Vagina (tissue), 2 donors: Measurements from ENCODE around the gene IQSEC1. TPM values are rescaled to one million over a fixed set of nuclear protein-coding genes. Genes with fewer than 3 reads are reported as not detected.

Experiments used
- DNase-seq, 2 donors: peaks; one replicate each; pipeline ENCODE4 v3.0.0-alpha.2; 2017; ENCODE audit errors: extremely low spot score in 2 of 2
- H3K27ac ChIP-seq: fragments of 200-600 bp; sonication (generic); one replicate; pipeline ENCODE4 v1.5.1; 2019
- H3K27me3 ChIP-seq: fragments of 200-600 bp; sonication (generic); one replicate; pipeline ENCODE4 v1.5.1; 2019
- H3K36me3 ChIP-seq, 2 donors: fragments of 200-600 bp; sonication (generic); one replicate each; pipeline ENCODE4 v1.5.1; 2017 to 2019
- H3K4me1 ChIP-seq: fragments of 200-600 bp; sonication (generic); one replicate; pipeline ENCODE4 v1.5.1; 2019
- H3K4me3 ChIP-seq, 2 donors: fragments of 200-600 bp; sonication (generic); 1 replicate in 1 of 2; 2 replicates in 1 of 2; pipeline ENCODE4 v1.5.1; 2016 to 2019
- H3K9me3 ChIP-seq: fragments of 200-600 bp; sonication (generic); one replicate; pipeline ENCODE4 v1.5.1; 2019
- CTCF ChIP-seq, 3 experiments: fragments of 450-650 bp in 2 of 3; fragments of 200-600 bp in 1 of 3; sonication (generic) in 1 of 3; IDR thresholded peaks; one replicate each; pipeline ENCODE4 v1.5.1; 2017 to 2019; ENCODE audit warnings: antibody characterized with exemption in 3 of 3, mild to moderate bottlenecking in 2 of 3, moderate library complexity in 2 of 3
- POLR2A ChIP-seq, 2 donors: fragments of 450-650 bp; IDR thresholded peaks; one replicate each; pipeline ENCODE4 v1.6.1; 2017; ENCODE audit warnings: antibody characterized with exemption in 2 of 2, mild to moderate bottlenecking in 2 of 2, moderate library complexity in 2 of 2
- POLR2AphosphoS5 ChIP-seq, 2 donors: sonication (generic); formaldehyde crosslinking; IDR thresholded peaks; one replicate each; pipeline ENCODE4 v1.9.0; 2017; ENCODE audit warnings: antibody characterized with exemption in 2 of 2, mild to moderate bottlenecking in 2 of 2, low read depth in 1 of 2; ENCODE audit not compliant: insufficient read depth in 1 of 2
- intact Hi-C: fragments of 100-400 bp; cut with DNase I; formaldehyde crosslinking; loops from one replicate; pipeline ENCODE4 v1.15.1; 2023
- total RNA-seq: library from RNA; depleted of rRNA; stranded (reverse); fragments of >200 nt; gene quantifications from one replicate; pipeline ENCODE4 v1.2.3, GENCODE V29; 2016

IQSEC1 gene
- total RNA-seq, 1 donor from 2014 or later: 34.9 TPM

- TF ChIP-seq POLR2AphosphoS5 (IDR thresholded peaks at IDR 0.05; ENCODE audit: insufficient read depth in 1 of 2, low read depth in 1 of 2) (no peak), POLR2A (IDR thresholded peaks at IDR 0.05) (no peak), CTCF (IDR thresholded peaks at IDR 0.05) (no peak)
- H3K27me3 ChIP-seq: no peaks in the 10 kb centered on the region
- intact Hi-C loops: no loop called here
Measured at GRCh38 chr3:13042127-13042701, 31.0 kb downstream of the IQSEC1 start.

GRCh38 chr3:13041113-13041776 lies 32.0 kb downstream of the IQSEC1 start:
- H3K27me3 ChIP-seq: no peaks in the 10 kb centered on the region
- intact Hi-C loops: no loop called here
- DNase-seq: no peak
- H3K9me3 ChIP-seq: no peaks in the 10 kb centered on the region
- H3K36me3 ChIP-seq: no peaks in the 10 kb centered on the region
- no peak overlapping the region for H3K4me3 ChIP-seq
- H3K27ac ChIP-seq: no peak overlapping the region
- H3K4me1 ChIP-seq: no peaks in the 10 kb centered on the region
- TF ChIP-seq CTCF (IDR thresholded peaks at IDR 0.05) (no peak), POLR2A (IDR thresholded peaks at IDR 0.05) (no peak), POLR2AphosphoS5 (IDR thresholded peaks at IDR 0.05; ENCODE audit: insufficient read depth in 1 of 2, low read depth in 1 of 2) (no peak)

More at GRCh38 chr3:13042127-13042701, 31.0 kb downstream of the IQSEC1 start:
- no peaks in the 10 kb centered on the region for H3K36me3 ChIP-seq
- no peaks in the 10 kb centered on the region for H3K4me1 ChIP-seq
- no peaks in the 10 kb centered on the region for H3K9me3 ChIP-seq
- H3K4me3 ChIP-seq: no peak overlapping the region
- no peak overlapping the region for H3K27ac ChIP-seq
- no peak for DNase-seq

GRCh38 chr3:13040361-13041074 lies 32.7 kb downstream of the IQSEC1 start:
- no peaks in the 10 kb centered on the region for H3K4me1 ChIP-seq
- intact Hi-C loops: no loop called here
- H3K4me3 ChIP-seq: no peak overlapping the region
- no peak for DNase-seq
- no peaks in the 10 kb centered on the region for H3K36me3 ChIP-seq
- TF ChIP-seq POLR2A (IDR thresholded peaks at IDR 0.05): no peak
- no peak for TF ChIP-seq CTCF (IDR thresholded peaks at IDR 0.05)
- TF ChIP-seq POLR2AphosphoS5 (IDR thresholded peaks at IDR 0.05; ENCODE audit: insufficient read depth in 1 of 2, low read depth in 1 of 2): no peak
- no peaks in the 10 kb centered on the region for H3K9me3 ChIP-seq
- H3K27ac ChIP-seq: no peak overlapping the region
- no peaks in the 10 kb centered on the region for H3K27me3 ChIP-seq

- H3K4me1 ChIP-seq: peaks cover 6% of the 10 kb centered on the region
- H3K4me3 ChIP-seq: peak overlapping the region in 1 of 2 donors; percentile 7
- H3K27ac ChIP-seq: no peak overlapping the region
- no peak for DNase-seq
- no peaks in the 10 kb centered on the region for H3K27me3 ChIP-seq
- intact Hi-C loops: no loop called here
- no peaks in the 10 kb centered on the region for H3K36me3 ChIP-seq
- H3K9me3 ChIP-seq: no peaks in the 10 kb centered on the region
- TF ChIP-seq CTCF (IDR thresholded peaks at IDR 0.05): no peak
- TF ChIP-seq POLR2AphosphoS5 (IDR thresholded peaks at IDR 0.05; ENCODE audit: insufficient read depth in 1 of 2, low read depth in 1 of 2): no peak
- no peak for TF ChIP-seq POLR2A (IDR thresholded peaks at IDR 0.05)
Measured at GRCh38 chr3:13039213-13039896, 33.9 kb downstream of the IQSEC1 start.
